22Rv1 (cell line): ENCODE data around the gene SHBG.

Experiments
- ZFX ChIP-seq: fragments of 450-650 bp; IDR thresholded peaks from 2 replicates; pipeline ENCODE4 v1.6.1; 2017; ENCODE audit warnings: antibody characterized with exemption, borderline replicate concordance
- TF ChIP-seq, protein P1 (sequence below): fragments of 450-650 bp; IDR thresholded peaks from 2 replicates; pipeline ENCODE4 v1.5.1; 2017; ENCODE audit warnings: mild to moderate bottlenecking

DNA sequence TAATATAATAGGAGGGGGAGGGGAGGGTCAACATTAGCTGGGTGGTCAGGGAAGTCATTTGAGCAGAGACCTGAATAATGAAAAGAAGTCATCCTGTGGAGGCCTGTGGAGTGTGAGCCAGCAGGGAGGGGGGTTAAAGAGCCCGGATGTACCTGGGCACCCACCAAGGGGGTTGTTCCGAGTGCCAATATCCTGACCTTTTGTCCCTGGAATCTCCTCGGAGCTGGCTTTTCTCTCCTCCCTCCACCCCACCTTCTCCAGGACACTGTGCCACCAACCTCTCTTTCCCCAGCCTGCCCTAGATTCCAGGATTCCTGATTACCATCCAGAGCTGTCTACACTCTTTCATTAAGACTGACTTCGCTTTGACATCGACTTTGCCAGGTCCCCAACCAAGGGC, 6.2 kb downstream of the SHBG start:
- TF ChIP-seq, protein P1, sequence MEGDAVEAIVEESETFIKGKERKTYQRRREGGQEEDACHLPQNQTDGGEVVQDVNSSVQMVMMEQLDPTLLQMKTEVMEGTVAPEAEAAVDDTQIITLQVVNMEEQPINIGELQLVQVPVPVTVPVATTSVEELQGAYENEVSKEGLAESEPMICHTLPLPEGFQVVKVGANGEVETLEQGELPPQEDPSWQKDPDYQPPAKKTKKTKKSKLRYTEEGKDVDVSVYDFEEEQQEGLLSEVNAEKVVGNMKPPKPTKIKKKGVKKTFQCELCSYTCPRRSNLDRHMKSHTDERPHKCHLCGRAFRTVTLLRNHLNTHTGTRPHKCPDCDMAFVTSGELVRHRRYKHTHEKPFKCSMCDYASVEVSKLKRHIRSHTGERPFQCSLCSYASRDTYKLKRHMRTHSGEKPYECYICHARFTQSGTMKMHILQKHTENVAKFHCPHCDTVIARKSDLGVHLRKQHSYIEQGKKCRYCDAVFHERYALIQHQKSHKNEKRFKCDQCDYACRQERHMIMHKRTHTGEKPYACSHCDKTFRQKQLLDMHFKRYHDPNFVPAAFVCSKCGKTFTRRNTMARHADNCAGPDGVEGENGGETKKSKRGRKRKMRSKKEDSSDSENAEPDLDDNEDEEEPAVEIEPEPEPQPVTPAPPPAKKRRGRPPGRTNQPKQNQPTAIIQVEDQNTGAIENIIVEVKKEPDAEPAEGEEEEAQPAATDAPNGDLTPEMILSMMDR: no peak
- no peak for TF ChIP-seq ZFX
